IgD-negative memory B cell (primary cell): ENCODE data around the gene CTNND1. TPM values are rescaled to one million over a fixed set of nuclear protein-coding genes. Genes with fewer than 3 reads are reported as not detected.
A peak's percentile ranks its signal among the peaks of the same experiment; 100 is the strongest.

ENCODE experiments used
- H3K27ac Mint-ChIP-seq, 3 donors: one replicate each; pipeline ENCODE4 v1.8.0; 2020 to 2022; ENCODE audit warnings: mild to moderate bottlenecking in 3 of 3, mixed read lengths in 3 of 3, moderate library complexity in 1 of 3
- H3K27me3 Mint-ChIP-seq: one replicate; pipeline ENCODE4 v1.8.0; 2021; ENCODE audit warnings: mixed read lengths
- H3K36me3 Mint-ChIP-seq: one replicate; pipeline ENCODE4 v1.8.0; 2020; ENCODE audit warnings: mild to moderate bottlenecking, mixed read lengths
- H3K4me1 Mint-ChIP-seq, 3 donors: one replicate each; pipeline ENCODE4 v1.8.0; 2020 to 2022; ENCODE audit warnings: mixed read lengths in 3 of 3, mild to moderate bottlenecking in 1 of 3
- H3K4me3 Mint-ChIP-seq, 4 donors: one replicate each; pipeline ENCODE4 v1.8.0; 2020 to 2022; ENCODE audit warnings: mild to moderate bottlenecking in 4 of 4, mixed read lengths in 4 of 4, moderate library complexity in 3 of 4
- H3K9me3 Mint-ChIP-seq, 3 donors: one replicate each; pipeline ENCODE4 v1.8.0; 2020 to 2021; ENCODE audit warnings: mixed read lengths in 3 of 3, mild to moderate bottlenecking in 1 of 3
- polyA plus RNA-seq: library from polyadenylated mRNA; unstranded; fragments of 300-500 nt; fragmentation: Illumina TruSeq; gene quantifications from one replicate; pipeline ENCODE4 v1.2.3, GENCODE V29; 2021

The CTNND1 gene
- polyA plus RNA-seq, 1 donor from 2014 or later: 4.9 TPM

DNA sequence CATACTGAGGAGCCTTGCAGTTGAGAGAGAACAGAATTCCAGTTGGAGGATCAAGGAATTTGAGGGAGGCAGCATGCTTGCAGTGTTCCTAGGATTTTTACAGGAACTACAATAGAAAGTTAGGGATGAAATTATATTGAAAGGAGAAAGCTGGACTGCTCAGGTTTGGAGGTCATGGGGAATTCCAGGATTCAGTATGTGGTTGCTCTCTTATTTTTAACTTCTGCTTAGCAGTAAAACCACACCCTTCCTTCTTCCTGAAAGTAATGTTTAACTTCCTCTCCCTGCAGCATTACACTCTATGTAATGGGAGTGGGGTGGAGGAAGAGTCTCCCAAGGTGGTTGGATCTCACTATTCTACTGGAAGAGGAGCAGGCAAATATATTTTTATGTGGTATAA, 31.3 kb downstream of the CTNND1 start:
- peaks cover 28 to 41% (median 32%) of the 10 kb centered on the region in 3 donors for H3K4me1 Mint-ChIP-seq
- H3K27ac Mint-ChIP-seq: peak overlapping the region; percentile 48 to 99 (median 94)
- H3K9me3 Mint-ChIP-seq: no peaks in the 10 kb centered on the region
- no peaks in the 10 kb centered on the region for H3K27me3 Mint-ChIP-seq
- peaks cover 11% of the 10 kb centered on the region for H3K36me3 Mint-ChIP-seq
- H3K4me3 Mint-ChIP-seq: peak overlapping the region; percentile 69 to 89 (median 78)

GRCh38 chr11:57793351-57794115, 31.9 kb downstream of the CTNND1 start:
- H3K27me3 Mint-ChIP-seq: no peaks in the 10 kb centered on the region
- peaks cover 28 to 40% (median 29%) of the 10 kb centered on the region in 3 donors for H3K4me1 Mint-ChIP-seq
- peak overlapping the region; percentile 48 to 99 (median 94) for H3K27ac Mint-ChIP-seq
- peaks cover 11% of the 10 kb centered on the region for H3K36me3 Mint-ChIP-seq
- no peaks in the 10 kb centered on the region for H3K9me3 Mint-ChIP-seq
- peak overlapping the region; percentile 69 to 89 (median 78) for H3K4me3 Mint-ChIP-seq

DNA sequence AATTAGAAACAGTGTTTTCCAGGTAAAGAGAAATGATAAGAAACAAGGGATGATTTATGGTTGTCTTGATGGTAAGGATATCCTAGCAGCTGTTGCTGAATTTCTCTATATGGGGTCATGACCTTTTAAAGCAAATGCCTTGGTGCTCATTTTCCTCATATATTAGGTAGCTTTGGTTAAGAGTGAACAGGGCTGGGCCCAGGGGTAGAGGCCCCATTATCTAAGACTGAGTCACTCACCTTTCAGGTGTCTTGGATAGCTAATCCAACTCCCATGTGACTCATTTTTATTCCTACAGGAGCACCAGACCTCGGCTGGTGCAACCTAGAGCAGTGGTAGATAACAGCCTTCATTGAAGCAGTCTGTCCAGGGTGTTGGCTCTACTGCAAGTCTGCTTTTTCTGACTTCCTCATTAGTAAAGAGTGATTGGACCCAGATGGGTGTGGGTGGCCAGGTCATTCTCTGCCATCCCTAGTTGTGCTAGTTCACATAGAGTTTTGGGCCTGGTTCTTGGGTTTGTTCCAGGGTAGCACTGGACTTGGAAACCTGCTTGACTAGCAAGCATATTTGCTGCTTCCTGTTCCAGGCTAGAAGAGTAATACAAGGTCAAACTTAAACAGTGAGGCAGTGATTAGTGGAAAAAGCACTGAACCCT, 37.4 kb downstream of the CTNND1 start:
- peaks cover 11% of the 10 kb centered on the region for H3K36me3 Mint-ChIP-seq
- H3K4me3 Mint-ChIP-seq: peak overlapping the region in 3 of 4 donors; percentile 19 to 85 (median 69)

GRCh38 chr11:57800444-57801182, 39.0 kb downstream of the CTNND1 start:
- no peaks in the 10 kb centered on the region for H3K27me3 Mint-ChIP-seq
- peak overlapping the region in 2 of 3 donors; percentile 14 to 68 for H3K27ac Mint-ChIP-seq
- H3K36me3 Mint-ChIP-seq: peaks cover 6% of the 10 kb centered on the region
- H3K4me3 Mint-ChIP-seq: peak overlapping the region in 2 of 4 donors; percentile 1 to 6
- no peaks in the 10 kb centered on the region for H3K9me3 Mint-ChIP-seq
- H3K4me1 Mint-ChIP-seq: peaks cover 20 to 25% (median 23%) of the 10 kb centered on the region in 3 donors

More for the DNA sequence above, 37.4 kb downstream of the CTNND1 start:
- Mint-ChIP-seq H3K27me3 (no peaks in the 10 kb centered on the region), H3K9me3 (no peaks in the 10 kb centered on the region), H3K4me1 (peaks cover 24 to 30% (median 27%) of the 10 kb centered on the region in 3 donors), H3K27ac (peak overlapping the region; percentile 43 to 90 (median 84))

GRCh38 chr11:57801183-57801485, 39.5 kb downstream of the CTNND1 start:
- Mint-ChIP-seq H3K9me3 (no peaks in the 10 kb centered on the region), H3K36me3 (peaks cover 1% of the 10 kb centered on the region), H3K4me3 (no peak overlapping the region), H3K27ac (peak overlapping the region in 2 of 3 donors; percentile 14 to 68), H3K27me3 (no peaks in the 10 kb centered on the region), H3K4me1 (peaks cover 17 to 25% (median 19%) of the 10 kb centered on the region in 3 donors)

GRCh38 chr11:57802411-57802810, 40.8 kb downstream of the CTNND1 start:
- Mint-ChIP-seq H3K36me3 (peaks cover 3% of the 10 kb centered on the region), H3K4me3 (no peak overlapping the region), H3K27ac (no peak overlapping the region), H3K27me3 (no peaks in the 10 kb centered on the region), H3K9me3 (no peaks in the 10 kb centered on the region), H3K4me1 (peaks cover 17 to 25% (median 19%) of the 10 kb centered on the region in 3 donors)

GRCh38 chr11:57804466-57804865, 42.9 kb downstream of the CTNND1 start:
- Mint-ChIP-seq H3K27ac (no peak overlapping the region), H3K36me3 (peaks cover 3% of the 10 kb centered on the region), H3K9me3 (no peaks in the 10 kb centered on the region)

DNA sequence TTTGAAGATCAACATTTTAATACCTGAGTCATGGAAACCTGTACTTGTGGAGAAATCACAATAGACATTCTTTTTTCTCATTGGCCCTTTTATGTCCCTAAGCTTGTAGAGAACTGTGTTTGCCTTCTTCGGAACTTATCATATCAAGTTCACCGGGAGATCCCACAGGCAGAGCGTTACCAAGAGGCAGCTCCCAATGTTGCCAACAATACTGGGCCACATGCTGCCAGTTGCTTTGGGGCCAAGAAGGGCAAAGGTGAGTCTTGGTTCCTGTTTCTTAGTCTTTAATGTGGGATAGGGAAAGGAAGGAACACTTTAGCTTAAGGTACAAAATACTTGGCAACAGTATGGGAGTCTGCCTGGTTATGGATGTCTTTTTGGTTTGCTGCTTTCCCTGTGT, 44.2 kb downstream of the CTNND1 start:
- Mint-ChIP-seq H3K27ac (peak overlapping the region in 1 of 3 donors; percentile 22), H3K27me3 (no peaks in the 10 kb centered on the region), H3K36me3 (peaks cover 3% of the 10 kb centered on the region), H3K9me3 (no peaks in the 10 kb centered on the region), H3K4me1 (peaks cover 1 to 4% (median 2%) of the 10 kb centered on the region in 3 donors), H3K4me3 (no peak overlapping the region)

More at GRCh38 chr11:57804466-57804865, 42.9 kb downstream of the CTNND1 start:
- H3K4me3 Mint-ChIP-seq: no peak overlapping the region
- no peaks in the 10 kb centered on the region for H3K27me3 Mint-ChIP-seq
- H3K4me1 Mint-ChIP-seq: peaks cover 7 to 10% (median 8%) of the 10 kb centered on the region in 3 donors

- Mint-ChIP-seq H3K36me3 (peaks cover 13% of the 10 kb centered on the region), H3K27ac (no peak overlapping the region), H3K4me3 (no peak overlapping the region), H3K9me3 (no peaks in the 10 kb centered on the region), H3K27me3 (no peaks in the 10 kb centered on the region), H3K4me1 (no peaks in the 10 kb centered on the region)
Measured at GRCh38 chr11:57812634-57813033, 51.0 kb downstream of the CTNND1 start.

DNA sequence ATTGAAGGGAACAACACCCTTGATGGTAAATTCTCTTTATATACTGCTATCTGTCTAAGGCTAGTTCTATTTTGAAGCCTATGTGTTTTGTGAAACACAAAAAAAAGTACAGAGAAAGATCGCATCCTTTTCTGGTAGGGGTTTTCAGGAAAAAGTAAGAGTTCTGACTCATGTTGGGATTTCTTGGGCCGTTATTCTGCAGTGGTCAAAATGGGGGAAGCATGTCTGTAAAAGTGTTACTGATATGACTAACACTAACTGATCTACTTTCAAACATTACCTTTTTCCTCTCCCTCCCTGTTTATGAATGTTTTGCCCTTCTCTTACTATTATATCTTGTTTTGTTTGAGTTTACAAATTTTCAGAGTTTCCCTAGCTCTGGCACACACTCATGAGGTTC, 53.9 kb downstream of the CTNND1 start:
- H3K4me1 Mint-ChIP-seq: no peaks in the 10 kb centered on the region
- H3K27ac Mint-ChIP-seq: no peak overlapping the region
- peaks cover 13% of the 10 kb centered on the region for H3K36me3 Mint-ChIP-seq
- no peaks in the 10 kb centered on the region for H3K9me3 Mint-ChIP-seq
- no peak overlapping the region for H3K4me3 Mint-ChIP-seq
- H3K27me3 Mint-ChIP-seq: no peaks in the 10 kb centered on the region

- H3K9me3 Mint-ChIP-seq: no peaks in the 10 kb centered on the region
- H3K4me1 Mint-ChIP-seq: no peaks in the 10 kb centered on the region
- H3K36me3 Mint-ChIP-seq: peaks cover 13% of the 10 kb centered on the region
- H3K27ac Mint-ChIP-seq: no peak overlapping the region
- no peaks in the 10 kb centered on the region for H3K27me3 Mint-ChIP-seq
- no peak overlapping the region for H3K4me3 Mint-ChIP-seq
Measured at GRCh38 chr11:57815877-57816276, 54.3 kb downstream of the CTNND1 start.

- H3K9me3 Mint-ChIP-seq: no peaks in the 10 kb centered on the region
- peaks cover 2% of the 10 kb centered on the region for H3K27me3 Mint-ChIP-seq
- H3K27ac Mint-ChIP-seq: no peak overlapping the region
- H3K4me1 Mint-ChIP-seq: no peaks in the 10 kb centered on the region
- peaks cover 10% of the 10 kb centered on the region for H3K36me3 Mint-ChIP-seq
- H3K4me3 Mint-ChIP-seq: no peak overlapping the region
Measured at GRCh38 chr11:57818812-57819211, 57.2 kb downstream of the CTNND1 start.

DNA sequence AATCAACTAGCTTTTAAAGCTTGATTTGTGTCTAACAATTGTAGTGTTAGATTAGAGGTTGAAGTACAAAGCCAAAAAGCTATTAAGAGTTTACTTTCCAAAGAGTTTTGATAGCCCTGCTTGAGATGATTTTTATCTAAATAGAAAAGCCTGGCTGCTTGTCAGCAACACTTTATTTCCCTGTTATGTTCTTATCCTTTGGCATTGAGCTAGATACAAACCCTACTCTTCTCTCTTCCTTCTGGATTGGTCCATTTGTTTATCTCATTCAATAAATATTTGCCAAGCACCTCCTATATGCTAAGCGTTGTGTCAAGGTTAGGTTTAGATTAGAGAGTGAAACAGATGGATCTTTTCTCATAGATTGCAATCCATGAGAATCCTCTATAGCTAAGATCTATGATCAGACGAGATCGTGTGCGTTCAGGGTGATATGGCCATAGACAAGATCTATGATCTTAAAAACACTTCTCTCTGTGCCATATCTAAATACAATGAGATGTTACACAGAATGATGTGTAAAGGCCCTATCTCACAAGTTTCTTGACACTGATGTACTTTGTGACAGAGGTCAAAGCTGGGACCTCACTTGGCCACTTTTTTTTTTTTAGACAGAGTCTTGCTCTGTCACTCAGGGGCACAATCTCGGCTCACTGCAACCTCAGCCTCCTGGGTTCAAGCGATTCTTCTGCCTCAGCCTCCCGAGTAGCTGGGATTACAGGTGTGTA, 57.8 kb downstream of the CTNND1 start:
- Mint-ChIP-seq H3K36me3 (peaks cover 10% of the 10 kb centered on the region), H3K27ac (no peak overlapping the region), H3K4me3 (no peak overlapping the region), H3K4me1 (no peaks in the 10 kb centered on the region), H3K9me3 (no peaks in the 10 kb centered on the region), H3K27me3 (peaks cover 2% of the 10 kb centered on the region)

DNA sequence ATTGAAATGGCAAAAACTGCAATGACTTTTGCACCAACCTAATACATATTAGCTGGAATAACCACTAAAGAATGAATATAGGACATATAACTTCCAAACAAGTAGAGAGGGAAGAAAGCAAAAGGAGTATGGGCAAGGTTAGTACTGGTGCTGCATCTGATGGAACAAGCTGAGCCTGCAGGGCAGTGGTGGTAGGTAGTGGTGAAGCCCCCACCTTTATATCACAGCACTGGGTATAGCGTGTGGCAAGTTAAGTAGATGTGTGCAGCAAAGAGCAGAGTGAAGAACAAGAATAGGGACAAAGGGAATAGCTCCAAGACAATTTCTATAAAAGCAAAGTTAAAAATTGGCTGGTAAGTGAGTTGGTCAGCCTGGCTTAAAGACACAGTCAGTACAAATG, 62.3 kb downstream of the CTNND1 start:
- H3K4me1 Mint-ChIP-seq: no peaks in the 10 kb centered on the region
- no peaks in the 10 kb centered on the region for H3K9me3 Mint-ChIP-seq
- peaks cover 3% of the 10 kb centered on the region for H3K27me3 Mint-ChIP-seq
- H3K4me3 Mint-ChIP-seq: no peak overlapping the region
- no peak overlapping the region for H3K27ac Mint-ChIP-seq
- H3K36me3 Mint-ChIP-seq: no peaks in the 10 kb centered on the region
